H9 (cell line): Measurements from ENCODE around the gene SH2D6. TPM values are rescaled to one million over a fixed set of nuclear protein-coding genes. Genes with fewer than 3 reads are reported as not detected.

ENCODE experiments used
- DNase-seq: peaks from one replicate; pipeline ENCODE4 v3.0.0-alpha.2; 2017
- H2AFZ ChIP-seq: one replicate; pipeline ENCODE4 v1.6.1; 2013; ENCODE audit warnings: mild to moderate bottlenecking, low read length, control low read depth, moderate library complexity
- H2AK5ac ChIP-seq: 2 replicates; pipeline ENCODE4 v1.6.1; 2013; ENCODE audit warnings: low read length, control low read depth, mixed read lengths; ENCODE audit not compliant: insufficient read length
- H2BK120ac ChIP-seq: one replicate; pipeline ENCODE4 v1.6.1; 2013; ENCODE audit warnings: low read depth, mild to moderate bottlenecking, low read length, control low read depth, inconsistent platforms; ENCODE audit not compliant: poor library complexity, severe bottlenecking
- H2BK12ac ChIP-seq: 2 replicates; pipeline ENCODE4 v1.6.1; 2013; ENCODE audit warnings: low read length, control low read depth, mixed read lengths, low read depth; ENCODE audit not compliant: insufficient read length
- H2BK15ac ChIP-seq: 2 replicates; pipeline ENCODE4 v1.6.1; 2013; ENCODE audit warnings: low read depth, low read length, control low read depth
- H2BK20ac ChIP-seq: one replicate; pipeline ENCODE4 v1.6.1; 2013; ENCODE audit warnings: low read depth, mild to moderate bottlenecking, low read length, control low read depth, inconsistent platforms; ENCODE audit not compliant: poor library complexity, severe bottlenecking
- H2BK5ac ChIP-seq: 2 replicates; pipeline ENCODE4 v1.6.1; 2013; ENCODE audit warnings: low read length, control low read depth, mixed read lengths; ENCODE audit not compliant: insufficient read length
- H3K14ac ChIP-seq: 2 replicates; pipeline ENCODE4 v1.6.1; 2013; ENCODE audit warnings: low read length, control low read depth; ENCODE audit not compliant: insufficient read depth
- H3K18ac ChIP-seq: 2 replicates; pipeline ENCODE4 v1.6.1; 2013; ENCODE audit warnings: low read depth, mild to moderate bottlenecking, mixed read lengths, low read length, control low read depth; ENCODE audit not compliant: insufficient read length
- H3K23ac ChIP-seq: 2 replicates; pipeline ENCODE4 v1.6.1; 2013; ENCODE audit warnings: low read length, control low read depth, mixed read lengths, low read depth; ENCODE audit not compliant: insufficient read length
- H3K23me2 ChIP-seq: 2 replicates; pipeline ENCODE4 v1.6.1; 2013; ENCODE audit warnings: low read depth, mild to moderate bottlenecking, mixed read lengths, low read length, control low read depth; ENCODE audit not compliant: insufficient read length, poor library complexity, severe bottlenecking
- H3K27ac ChIP-seq: 2 replicates; pipeline ENCODE4 v1.5.1; 2013; ENCODE audit warnings: low read length, control low read depth, mixed read lengths, low read depth; ENCODE audit not compliant: insufficient read length
- H3K27me3 ChIP-seq: 2 replicates; pipeline ENCODE4 v1.6.1; 2013; ENCODE audit warnings: low read length, control low read depth, inconsistent platforms; ENCODE audit not compliant: insufficient read depth
- H3K4ac ChIP-seq: 2 replicates; pipeline ENCODE4 v1.6.1; 2013; ENCODE audit warnings: low read depth, mild to moderate bottlenecking, control low read depth, inconsistent platforms, low read length, moderate library complexity
- H3K4me1 ChIP-seq: 2 replicates; pipeline ENCODE4 v1.6.1; 2013; ENCODE audit warnings: low read length, control low read depth, inconsistent platforms; ENCODE audit not compliant: insufficient read depth
- H3K4me2 ChIP-seq: 2 replicates; pipeline ENCODE4 v1.6.1; 2013; ENCODE audit warnings: low read length, control low read depth, mixed read lengths; ENCODE audit not compliant: insufficient read length, insufficient read depth
- H3K56ac ChIP-seq: 2 replicates; pipeline ENCODE4 v1.6.1; 2013; ENCODE audit warnings: low read depth, mild to moderate bottlenecking, mixed read lengths, low read length, control low read depth; ENCODE audit not compliant: insufficient read length
- H3K79me1 ChIP-seq: 2 replicates; pipeline ENCODE4 v1.6.1; 2013; ENCODE audit warnings: low read depth, mild to moderate bottlenecking, moderate library complexity, low read length, control low read depth, inconsistent platforms; ENCODE audit not compliant: insufficient read depth, poor library complexity, severe bottlenecking
- H3K79me2 ChIP-seq: 2 replicates; pipeline ENCODE4 v1.6.1; 2013; ENCODE audit warnings: low read length, control low read depth, inconsistent platforms; ENCODE audit not compliant: insufficient read depth
- H3K9ac ChIP-seq: 2 replicates; pipeline ENCODE4 v1.6.1; 2013; ENCODE audit warnings: low read length, control low read depth, mixed read lengths; ENCODE audit not compliant: insufficient read length; ENCODE audit errors: extremely low read depth
- H3K9me3 ChIP-seq: one replicate; pipeline ENCODE4 v1.6.1; 2013; ENCODE audit warnings: low read depth, low read length, inconsistent platforms; ENCODE audit not compliant: control insufficient read depth
- H3T11ph ChIP-seq: one replicate; pipeline ENCODE4 v1.6.1; 2013; ENCODE audit warnings: mild to moderate bottlenecking, low read length, control low read depth, inconsistent platforms
- H4K20me1 ChIP-seq: one replicate; pipeline ENCODE4 v1.6.1; 2013; ENCODE audit not compliant: control insufficient read depth, insufficient read length, insufficient read depth
- H4K5ac ChIP-seq: 2 replicates; pipeline ENCODE4 v1.6.1; 2013; ENCODE audit warnings: low read depth, mild to moderate bottlenecking, mixed read lengths, low read length, control low read depth; ENCODE audit not compliant: insufficient read length
- H4K8ac ChIP-seq: replicated peaks from 2 replicates; pipeline ENCODE4 v1.6.1; 2013; ENCODE audit warnings: low read length, control low read depth, mixed read lengths, low read depth; ENCODE audit not compliant: insufficient read length
- H4K91ac ChIP-seq: 2 replicates; pipeline ENCODE4 v1.6.1; 2013; ENCODE audit warnings: low read depth, mild to moderate bottlenecking, moderate library complexity, mixed read lengths, low read length, control low read depth; ENCODE audit not compliant: insufficient read length
- H3K27ac Mint-ChIP-seq, 3 experiments: 2 replicates in 2 of 3; 3 replicates in 1 of 3; pipeline ENCODE4 v1.8.0; 2020 to 2021; ENCODE audit warnings: mixed read lengths in 3 of 3, mild to moderate bottlenecking in 1 of 3, moderate library complexity in 1 of 3
- H3K27me3 Mint-ChIP-seq: 2 replicates; pipeline ENCODE4 v1.8.0; 2021; ENCODE audit warnings: low read depth, mild to moderate bottlenecking, moderate library complexity, mixed read lengths
- H3K36me3 Mint-ChIP-seq, 3 experiments: 2 replicates in 2 of 3; 3 replicates in 1 of 3; pipeline ENCODE4 v1.8.0; 2020 to 2021; ENCODE audit warnings: low read depth in 3 of 3, mixed read lengths in 3 of 3; ENCODE audit not compliant: insufficient read depth in 1 of 3
- H3K4me1 Mint-ChIP-seq, 2 experiments: 2 replicates each; pipeline ENCODE4 v1.8.0; 2020; ENCODE audit warnings: mixed read lengths in 2 of 2
- H3K4me3 Mint-ChIP-seq, 2 experiments: 2 replicates in 1 of 2; 3 replicates in 1 of 2; pipeline ENCODE4 v1.8.0; 2020 to 2021; ENCODE audit warnings: mild to moderate bottlenecking in 2 of 2, mixed read lengths in 2 of 2, moderate library complexity in 1 of 2
- H3K9me3 Mint-ChIP-seq, 2 experiments: 2 replicates in 1 of 2; 3 replicates in 1 of 2; pipeline ENCODE4 v1.8.0; 2020; ENCODE audit warnings: mild to moderate bottlenecking in 2 of 2, mixed read lengths in 2 of 2, moderate library complexity in 1 of 2
- CTCF ChIP-seq: fragments of 200-600 bp; sonication (generic); conservative IDR thresholded peaks from 3 replicates; pipeline ENCODE4 v1.8.0; 2021; ENCODE audit warnings: antibody characterized with exemption, mild to moderate bottlenecking
- WGBS: extraction: QIAGEN DNeasy Blood & Tissue Kit; methylation state at CpG from one replicate; pipeline ENCODE4 v1.1.7; 2013; ENCODE audit warnings: missing lambda C conversion rate, low lambda C conversion rate, mixed read lengths; ENCODE audit not compliant: insufficient read length; ENCODE audit errors: extremely low coverage; 5-methylcytosine and 5-hydroxymethylcytosine counted together
- total RNA-seq: library from RNA; stranded (reverse); gene quantifications from 2 replicates; pipeline ENCODE4 v1.2.1, GENCODE V29; 2021

SH2D6 gene
- total RNA-seq, 1 experiment from 2014 or later = 0.61 TPM

DNA sequence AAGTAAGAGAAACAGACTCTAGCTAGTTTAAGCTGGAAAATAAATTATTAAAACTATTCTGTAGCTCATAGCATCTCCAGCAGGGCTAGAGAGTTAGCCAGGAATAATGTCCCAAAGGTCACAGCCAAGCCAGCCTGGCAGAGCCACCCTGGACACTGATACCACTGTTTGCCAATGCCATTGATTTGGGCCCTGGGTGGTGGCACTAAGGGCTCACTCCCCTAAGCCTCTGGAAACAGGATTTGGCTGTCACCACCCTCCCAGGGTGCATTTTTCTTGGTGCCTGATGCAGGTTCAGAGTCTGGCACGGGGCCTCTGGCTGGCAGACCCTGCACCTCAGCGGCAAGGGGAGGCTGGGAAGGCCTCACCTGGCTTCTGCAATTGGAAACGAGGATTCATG, 7.1 kb downstream of the SH2D6 start:
- H2AFZ ChIP-seq = no peak overlapping the region
- H3K9ac ChIP-seq = no peak overlapping the region
- H2AK5ac ChIP-seq = no peak overlapping the region
- H4K8ac ChIP-seq = no peak overlapping the region
- H3K4me1 ChIP-seq = peaks cover 14% of the 10 kb centered on the region; the same call in 1 of the 2 replicates
- H3K18ac ChIP-seq = no peak overlapping the region
- H3K27ac ChIP-seq = no peak overlapping the region
- H2BK120ac ChIP-seq = no peak overlapping the region
- H3K4me1 Mint-ChIP-seq = peaks cover 41 to 44% of the 10 kb centered on the region in 2 experiments
- H4K20me1 ChIP-seq = peaks cover under 1% of the 10 kb centered on the region
- no peak overlapping the region for H3K23ac ChIP-seq
- no peak overlapping the region for H2BK15ac ChIP-seq
- H3K14ac ChIP-seq = no peak overlapping the region
- no peaks in the 10 kb centered on the region for H3K9me3 Mint-ChIP-seq
- no peak overlapping the region for H2BK12ac ChIP-seq
- H4K91ac ChIP-seq = no peak overlapping the region
- H4K5ac ChIP-seq = no peak overlapping the region
- peaks cover 31% of the 10 kb centered on the region for H3K27me3 Mint-ChIP-seq
- no peak overlapping the region for H3K4me2 ChIP-seq
- no CpG with 5 or more reads among the region's 3 CpGs for WGBS
- H3T11ph ChIP-seq = no peak overlapping the region
- H3K27me3 ChIP-seq = no peaks in the 10 kb centered on the region
- no peak overlapping the region for H3K4me3 Mint-ChIP-seq
- no peak overlapping the region for H3K56ac ChIP-seq
- no peaks in the 10 kb centered on the region; a peak in 1 of 7 replicates for H3K36me3 Mint-ChIP-seq
- H3K79me2 ChIP-seq = no peaks in the 10 kb centered on the region
- H3K9me3 ChIP-seq = no peaks in the 10 kb centered on the region
- H3K4ac ChIP-seq = no peak overlapping the region
- no peaks in the 10 kb centered on the region for H3K79me1 ChIP-seq
- no peak for DNase-seq
- no peak overlapping the region for H2BK20ac ChIP-seq
- TF ChIP-seq CTCF = no peak
- H3K23me2 ChIP-seq = no peaks in the 10 kb centered on the region
- no peak overlapping the region for H3K27ac Mint-ChIP-seq
- no peak overlapping the region for H2BK5ac ChIP-seq
